Astrocyte of the hippocampus (primary cell): ENCODE results near the gene TESMIN.

ENCODE experiments used
- DNase-seq: peaks from one replicate; pipeline ENCODE4 v3.0.0; 2011; ENCODE audit warnings: low read depth, low spot score

TESMIN gene

GRCh38 chr11:68761801-68762200 lies 10.5 kb upstream of the TESMIN start:
- DNase-seq = no peak

DNA sequence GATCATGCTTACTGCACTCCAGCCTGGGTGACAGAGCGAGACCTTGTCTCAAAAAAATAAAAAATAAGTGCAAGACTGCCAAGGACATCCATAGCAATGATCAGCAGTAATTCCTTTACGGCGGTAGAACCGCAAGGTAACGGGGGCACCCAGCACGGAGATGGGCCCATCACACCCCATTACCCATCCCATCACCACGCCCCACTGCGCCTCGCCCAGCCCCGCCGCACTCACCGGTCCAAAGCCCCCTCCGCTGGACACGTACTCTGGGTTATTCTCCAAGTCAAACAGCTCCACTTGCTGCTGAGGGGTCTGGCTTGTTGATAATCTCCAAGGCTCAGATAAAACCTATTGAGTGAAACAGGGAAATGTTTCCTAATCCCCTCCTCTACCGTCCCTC lies 8.7 kb upstream of the TESMIN start:
- no peak for DNase-seq

- DNase-seq = peak; percentile 7
Measured at GRCh38 chr11:68757711-68758110, 6.4 kb upstream of the TESMIN start.

DNA sequence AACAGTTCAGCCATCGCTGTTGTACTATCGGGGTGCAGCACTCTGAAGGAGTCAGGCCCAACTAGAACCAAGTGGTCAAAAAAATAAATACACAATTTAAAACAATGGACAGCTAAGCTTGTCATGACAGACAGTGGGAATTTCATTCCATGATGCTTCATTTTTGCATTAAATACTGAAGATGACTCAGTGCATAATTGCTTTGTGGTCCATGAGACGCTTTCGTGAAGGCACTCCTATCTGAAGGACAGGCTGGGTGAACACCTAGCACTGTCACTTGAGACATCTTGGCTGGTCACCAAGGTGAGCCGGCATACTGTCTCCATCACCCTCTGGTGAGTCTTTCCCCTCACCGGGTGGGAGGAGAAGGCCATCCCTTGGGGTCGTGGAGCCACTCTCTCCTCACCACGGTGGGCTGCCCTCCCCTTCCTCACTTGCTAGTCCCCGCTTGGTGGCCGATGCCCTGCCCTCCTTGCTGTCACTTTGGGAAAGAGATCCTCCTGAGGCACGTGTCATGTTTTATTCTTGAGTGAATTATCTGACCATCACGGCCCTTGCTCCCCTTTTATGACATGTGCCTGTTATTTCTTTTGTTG lies 4.9 kb upstream of the TESMIN start:
- no peak for DNase-seq

DNA sequence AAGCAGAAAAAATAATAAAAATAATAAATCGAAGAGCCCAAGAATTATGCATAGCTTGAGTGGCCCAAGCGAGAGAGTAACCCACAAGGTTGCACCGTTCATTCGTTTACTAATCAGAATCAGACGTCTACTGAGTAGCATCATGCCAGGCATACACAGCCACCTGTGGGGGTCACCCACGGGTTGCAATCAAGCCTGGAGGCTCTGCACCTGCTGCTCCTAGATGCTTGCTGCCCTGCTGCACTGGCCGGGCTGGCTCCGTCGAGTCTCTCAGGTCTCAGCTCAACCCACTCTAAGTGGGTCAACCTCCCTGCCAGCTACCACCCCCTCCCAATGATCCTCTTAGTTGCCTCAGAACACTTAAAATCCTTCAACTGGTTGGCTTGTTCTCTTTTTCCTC lies 2.0 kb upstream of the TESMIN start:
- DNase-seq = no peak

- DNase-seq = no peak
Measured at GRCh38 chr11:68751004-68751325, 355 bp downstream of the TESMIN start.

- DNase-seq = no peak
Measured at GRCh38 chr11:68750195-68751003, 921 bp downstream of the TESMIN start.

- peak; percentile 29 for DNase-seq
Measured at GRCh38 chr11:68749229-68750123, 1.8 kb downstream of the TESMIN start.

DNA sequence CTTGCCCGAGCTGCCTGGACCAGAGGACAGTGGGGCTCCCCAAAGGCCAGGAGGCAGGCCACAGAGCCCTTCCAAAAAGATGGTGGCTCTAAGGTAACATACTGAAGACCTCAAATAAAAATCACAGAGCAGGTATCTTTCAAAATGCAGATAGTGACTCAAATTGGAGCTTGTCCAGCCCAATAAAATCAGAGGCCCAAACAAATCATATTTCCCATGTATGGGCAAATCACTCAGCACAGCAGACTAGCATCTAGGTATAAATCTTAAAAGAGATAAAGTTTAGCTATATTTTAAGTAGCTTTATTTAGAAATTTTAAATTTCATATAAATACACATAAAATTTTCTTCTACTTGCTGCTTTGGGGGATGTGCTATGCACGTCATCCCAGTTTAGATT lies 3.3 kb downstream of the TESMIN start:
- DNase-seq = no peak

DNA sequence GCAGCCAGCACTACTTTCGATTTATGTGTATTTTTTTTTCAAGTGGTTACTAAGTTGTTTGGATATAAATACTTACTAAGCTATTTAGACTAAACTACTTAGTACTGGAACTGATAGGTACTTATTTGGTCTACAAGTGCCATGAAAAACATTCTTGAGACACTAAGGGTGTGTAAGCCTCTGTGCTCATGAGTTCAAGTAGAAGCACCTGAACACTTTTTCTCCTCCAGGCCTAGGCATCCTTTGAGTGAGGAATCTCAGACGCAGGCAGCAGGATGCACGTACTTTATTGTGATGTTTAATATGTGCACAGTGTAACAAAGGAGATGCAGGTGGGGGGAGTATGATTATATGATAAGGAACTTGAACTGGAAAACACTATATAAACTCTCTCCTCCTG lies 7.8 kb downstream of the TESMIN start:
- DNase-seq = no peak

- DNase-seq = peak; percentile 40
Measured at GRCh38 chr11:68741463-68741862, 9.9 kb downstream of the TESMIN start.

GRCh38 chr11:68735646-68736045 lies 15.7 kb downstream of the TESMIN start:
- DNase-seq = no peak

- DNase-seq = no peak
Measured at GRCh38 chr11:68735125-68735524, 16.2 kb downstream of the TESMIN start.

DNA sequence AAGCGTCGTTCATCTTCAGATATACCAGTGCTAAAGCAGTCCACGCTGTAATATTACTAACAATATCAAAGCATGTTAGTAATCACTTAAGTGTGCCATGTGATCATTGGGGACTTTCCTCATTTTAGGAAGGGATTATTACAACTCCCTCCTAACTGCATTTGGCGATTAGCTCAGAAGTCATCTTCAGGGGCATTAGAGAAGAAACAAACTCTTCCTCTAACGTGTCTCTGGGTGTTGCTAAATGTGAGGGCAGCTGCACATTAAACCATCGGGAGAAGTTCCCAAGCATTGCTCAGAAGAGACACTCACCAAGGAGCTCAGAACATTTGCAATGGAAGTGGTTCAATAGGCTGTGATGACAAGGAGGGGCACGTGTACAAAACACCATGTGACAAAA lies 17.2 kb downstream of the TESMIN start:
- no peak for DNase-seq

DNA sequence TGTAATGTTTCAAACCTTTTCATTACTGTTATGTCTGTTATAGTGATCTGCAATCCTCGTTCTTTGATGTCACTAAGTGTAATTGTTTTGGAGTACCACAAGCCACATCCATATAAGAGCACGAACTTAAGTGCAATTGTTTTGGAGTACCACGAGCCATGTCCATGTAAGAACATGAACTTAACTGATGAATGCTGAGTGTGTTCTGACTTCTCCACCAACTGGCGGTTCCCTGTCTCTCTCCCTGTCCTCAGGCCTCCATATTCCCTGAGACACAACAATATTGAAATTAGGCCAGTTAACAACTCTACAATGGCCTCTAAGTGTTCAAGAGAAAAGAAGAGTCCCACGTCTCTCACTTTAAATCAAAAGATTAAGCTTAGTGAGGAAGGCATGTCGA lies 23.5 kb downstream of the TESMIN start:
- no peak for DNase-seq

- DNase-seq = no peak
Measured at GRCh38 chr11:68724293-68724692, 27.0 kb downstream of the TESMIN start.

DNA sequence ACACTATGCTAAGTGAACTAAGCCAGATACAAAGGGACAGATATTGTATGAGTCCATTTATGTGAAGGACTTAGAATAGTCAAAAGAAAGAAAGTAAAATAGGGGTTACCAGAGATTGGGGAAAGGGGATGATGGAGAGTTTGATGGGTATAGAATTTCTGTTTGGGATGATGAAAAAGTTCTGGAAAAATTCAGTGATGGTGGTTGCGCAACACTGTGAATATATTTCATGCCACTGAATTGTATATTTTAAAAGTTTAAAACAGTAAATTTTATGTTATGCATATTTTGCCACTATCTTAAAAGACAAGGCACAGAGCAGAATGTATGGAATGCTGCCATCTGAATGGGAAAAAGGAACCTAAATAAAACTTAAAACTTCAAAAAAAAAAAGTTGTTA lies 29.2 kb downstream of the TESMIN start:
- no peak for DNase-seq

GRCh38 chr11:68721075-68721474 lies 30.2 kb downstream of the TESMIN start:
- no peak for DNase-seq

GRCh38 chr11:68715456-68716122 lies 35.7 kb downstream of the TESMIN start:
- DNase-seq = no peak

DNA sequence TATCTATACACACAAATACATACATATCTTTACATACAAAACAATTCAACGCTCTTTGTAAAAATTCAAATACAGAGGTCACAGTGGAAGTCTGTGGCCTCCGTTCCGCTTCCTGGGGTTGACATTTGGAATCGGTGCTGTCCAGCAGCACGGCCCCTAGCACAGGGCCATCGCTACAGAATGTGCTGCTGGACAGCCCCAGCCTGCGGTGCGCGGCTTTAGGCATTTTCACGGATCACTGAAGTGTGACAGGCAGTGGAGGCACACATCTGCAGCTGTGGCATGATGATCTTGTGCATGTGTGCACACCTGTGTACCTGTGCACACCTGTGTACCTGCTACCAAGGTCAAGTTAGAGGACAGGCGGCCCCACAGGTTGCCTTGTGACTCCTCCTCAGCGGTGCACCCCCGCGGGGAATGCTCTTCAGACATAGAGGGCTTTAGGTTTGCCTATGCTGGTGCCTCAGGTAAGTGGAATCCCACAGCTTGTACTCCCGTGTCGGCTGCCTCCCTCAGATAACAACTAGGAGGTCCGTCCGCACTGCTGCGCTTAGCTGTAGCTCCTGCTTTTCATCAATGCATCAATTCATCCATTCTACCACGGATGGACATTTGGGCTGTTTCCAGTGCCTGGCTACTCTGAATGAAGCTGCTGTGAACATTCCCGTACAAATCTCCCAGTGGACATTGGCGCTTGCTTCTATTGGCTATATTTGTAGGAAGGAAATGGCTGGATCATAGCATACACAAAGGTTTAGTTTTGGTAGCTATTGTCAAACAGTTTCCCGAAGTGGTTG lies 37.1 kb downstream of the TESMIN start:
- peak; percentile 6 for DNase-seq

DNA sequence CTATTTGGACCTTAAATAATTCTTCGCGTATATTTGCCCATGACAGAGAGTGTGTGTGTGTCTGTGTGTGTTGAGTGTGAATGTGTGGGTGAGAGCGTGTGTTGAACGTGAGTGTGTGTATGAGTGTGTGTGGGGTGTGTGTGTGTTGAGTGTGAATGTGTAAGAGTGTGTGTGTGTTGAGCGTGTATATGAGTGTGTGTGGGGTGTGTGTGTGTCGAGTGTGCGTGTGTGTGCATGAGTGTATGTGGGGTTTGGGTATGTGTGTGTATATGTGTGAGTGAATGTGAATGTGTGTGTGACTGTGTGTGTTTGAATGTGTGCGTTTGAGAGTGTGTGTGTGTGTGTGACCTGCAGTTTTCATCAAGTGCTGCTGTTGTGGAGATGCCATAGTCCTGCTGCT lies 40.2 kb downstream of the TESMIN start:
- DNase-seq = no peak
